ENCODE measurements around the gene CCDC40. TPM values are rescaled to one million over a fixed set of nuclear protein-coding genes. Genes with fewer than 3 reads are reported as not detected.

CCDC40 gene
- total RNA-seq, 1 donor from 2014 or later: 0.90 TPM

DNA sequence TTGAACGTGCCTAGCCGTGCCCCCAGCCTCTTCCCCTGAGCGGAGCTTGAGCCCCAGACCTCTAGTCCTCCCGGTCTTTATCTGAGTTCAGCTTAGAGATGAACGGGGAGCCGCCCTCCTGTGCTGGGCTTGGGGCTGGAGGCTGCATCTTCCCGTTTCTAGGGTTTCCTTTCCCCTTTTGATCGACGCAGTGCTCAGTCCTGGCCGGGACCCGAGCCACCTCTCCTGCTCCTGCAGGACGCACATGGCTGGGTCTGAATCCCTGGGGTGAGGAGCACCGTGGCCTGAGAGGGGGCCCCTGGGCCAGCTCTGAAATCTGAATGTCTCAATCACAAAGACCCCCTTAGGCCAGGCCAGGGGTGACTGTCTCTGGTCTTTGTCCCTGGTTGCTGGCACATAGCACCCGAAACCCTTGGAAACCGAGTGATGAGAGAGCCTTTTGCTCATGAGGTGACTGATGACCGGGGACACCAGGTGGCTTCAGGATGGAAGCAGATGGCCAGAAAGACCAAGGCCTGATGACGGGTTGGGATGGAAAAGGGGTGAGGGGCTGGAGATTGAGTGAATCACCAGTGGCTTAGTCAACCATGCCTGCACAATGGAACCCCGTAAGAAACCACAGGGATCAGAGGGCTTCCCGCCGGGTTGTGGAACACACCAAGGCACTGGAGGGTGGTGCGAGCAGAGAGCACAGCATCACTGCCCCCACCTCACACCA lies 65.7 kb downstream of the CCDC40 start:
- peak in 1 of 2 donors; percentile 20 for DNase-seq (ENCODE audit: low read depth in 2 of 2)

GRCh38 chr17:80102664-80103448 lies 66.4 kb downstream of the CCDC40 start:
- DNase-seq (ENCODE audit: low read depth in 2 of 2): no peak

GRCh38 chr17:80103449-80104085 lies 67.1 kb downstream of the CCDC40 start:
- DNase-seq (ENCODE audit: low read depth in 2 of 2): no peak

- DNase-seq (ENCODE audit: low read depth in 2 of 2): no peak
These were observed 68.0 kb downstream of the CCDC40 start for GRCh38 chr17:80104321-80104955.

GRCh38 chr17:80104956-80105375 lies 68.5 kb downstream of the CCDC40 start:
- no peak for DNase-seq (ENCODE audit: low read depth in 2 of 2)

- no peak for DNase-seq (ENCODE audit: low read depth in 2 of 2)
These were observed 69.3 kb downstream of the CCDC40 start for GRCh38 chr17:80105762-80106161.

DNA sequence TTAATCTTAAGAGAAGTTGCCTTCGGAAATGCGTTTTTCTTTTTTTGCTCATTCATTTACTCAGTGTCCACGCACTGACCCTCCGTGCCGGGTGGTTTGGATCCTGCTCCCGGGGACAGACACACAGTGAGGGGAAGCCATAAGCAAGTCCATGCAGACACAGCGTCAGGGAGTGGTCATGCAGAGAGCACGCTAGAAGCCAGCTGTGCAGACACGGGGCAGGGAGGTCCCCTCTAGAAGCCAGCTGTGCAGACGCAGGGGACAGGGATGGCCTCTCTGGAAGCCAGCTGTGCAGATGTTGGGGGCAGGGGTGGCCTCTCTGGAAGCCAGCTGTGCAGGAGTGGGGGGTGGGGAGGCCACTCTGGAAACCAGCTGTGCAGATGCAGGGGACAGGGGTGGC lies 69.7 kb downstream of the CCDC40 start:
- no peak for DNase-seq (ENCODE audit: low read depth in 2 of 2)

GRCh38 chr17:80106751-80107150 lies 70.3 kb downstream of the CCDC40 start:
- DNase-seq (ENCODE audit: low read depth in 2 of 2): no peak

DNA sequence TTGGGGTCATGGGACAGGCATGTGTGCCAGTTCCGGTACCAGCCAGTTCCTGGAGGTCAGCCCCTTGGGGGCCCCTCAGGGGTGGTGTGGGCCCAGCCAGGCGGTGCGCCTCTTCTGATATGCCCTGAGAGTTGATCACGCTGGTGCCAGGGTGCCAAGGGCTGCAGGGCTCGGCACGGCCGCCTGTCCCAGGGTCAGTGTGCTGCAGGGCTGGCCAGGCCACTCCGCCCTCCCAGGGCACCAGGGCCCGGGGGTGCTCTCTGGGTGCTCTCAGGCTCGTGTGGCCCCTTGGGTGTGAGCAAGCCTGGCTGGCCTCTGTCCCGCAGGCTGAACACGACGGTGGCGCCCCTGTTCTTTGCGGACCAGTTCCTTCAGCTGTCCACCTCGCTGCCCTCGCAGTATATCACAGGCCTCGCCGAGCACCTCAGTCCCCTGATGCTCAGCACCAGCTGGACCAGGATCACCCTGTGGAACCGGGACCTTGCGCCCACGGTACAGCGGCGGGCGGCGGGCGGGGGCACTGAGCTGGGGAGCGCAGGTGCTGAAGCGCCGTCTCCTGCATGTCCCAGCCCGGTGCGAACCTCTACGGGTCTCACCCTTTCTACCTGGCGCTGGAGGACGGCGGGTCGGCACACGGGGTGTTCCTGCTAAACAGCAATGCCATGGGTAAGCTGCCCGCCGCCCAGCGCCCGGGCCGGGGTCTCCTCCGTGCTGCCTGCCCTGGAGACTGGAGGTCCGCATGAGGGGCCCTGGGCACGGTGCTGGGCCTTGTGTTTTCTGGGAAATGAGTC lies 71.0 kb downstream of the CCDC40 start:
- DNase-seq (ENCODE audit: low read depth in 2 of 2): no peak

DNA sequence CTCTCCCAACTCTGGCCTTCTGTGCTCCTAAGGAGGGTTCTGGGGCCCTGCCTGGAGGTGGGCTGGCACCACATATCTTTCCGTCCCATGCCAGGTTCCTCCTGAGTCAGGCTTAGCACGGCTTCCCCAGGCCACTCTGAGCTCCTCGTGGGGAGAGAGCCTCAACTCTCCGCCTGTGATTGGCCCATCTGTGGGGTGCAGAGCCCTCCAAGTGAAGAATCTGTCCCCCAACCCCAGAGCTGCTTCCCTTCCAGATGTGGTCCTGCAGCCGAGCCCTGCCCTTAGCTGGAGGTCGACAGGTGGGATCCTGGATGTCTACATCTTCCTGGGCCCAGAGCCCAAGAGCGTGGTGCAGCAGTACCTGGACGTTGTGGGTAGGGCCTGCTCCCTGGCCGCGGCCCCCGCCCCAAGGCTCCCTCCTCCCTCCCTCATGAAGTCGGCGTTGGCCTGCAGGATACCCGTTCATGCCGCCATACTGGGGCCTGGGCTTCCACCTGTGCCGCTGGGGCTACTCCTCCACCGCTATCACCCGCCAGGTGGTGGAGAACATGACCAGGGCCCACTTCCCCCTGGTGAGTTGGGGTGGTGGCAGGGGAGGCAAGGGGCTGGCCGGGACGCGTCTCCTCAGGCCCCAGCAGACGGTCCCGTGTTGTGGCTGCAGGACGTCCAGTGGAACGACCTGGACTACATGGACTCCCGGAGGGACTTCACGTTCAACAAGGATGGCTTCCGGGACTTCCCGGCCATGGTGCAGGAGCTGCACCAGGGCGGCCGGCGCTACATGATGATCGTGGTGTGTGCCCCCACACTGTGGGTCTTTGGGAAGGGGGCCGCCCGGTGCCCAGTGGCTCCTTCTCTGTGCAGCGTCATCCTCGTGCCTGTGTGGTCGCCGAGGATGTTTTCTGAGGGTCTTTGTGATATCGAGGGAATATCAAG lies 71.9 kb downstream of the CCDC40 start:
- DNase-seq (ENCODE audit: low read depth in 2 of 2): no peak

GRCh38 chr17:80109066-80109660 lies 72.7 kb downstream of the CCDC40 start:
- DNase-seq (ENCODE audit: low read depth in 2 of 2): no peak

DNA sequence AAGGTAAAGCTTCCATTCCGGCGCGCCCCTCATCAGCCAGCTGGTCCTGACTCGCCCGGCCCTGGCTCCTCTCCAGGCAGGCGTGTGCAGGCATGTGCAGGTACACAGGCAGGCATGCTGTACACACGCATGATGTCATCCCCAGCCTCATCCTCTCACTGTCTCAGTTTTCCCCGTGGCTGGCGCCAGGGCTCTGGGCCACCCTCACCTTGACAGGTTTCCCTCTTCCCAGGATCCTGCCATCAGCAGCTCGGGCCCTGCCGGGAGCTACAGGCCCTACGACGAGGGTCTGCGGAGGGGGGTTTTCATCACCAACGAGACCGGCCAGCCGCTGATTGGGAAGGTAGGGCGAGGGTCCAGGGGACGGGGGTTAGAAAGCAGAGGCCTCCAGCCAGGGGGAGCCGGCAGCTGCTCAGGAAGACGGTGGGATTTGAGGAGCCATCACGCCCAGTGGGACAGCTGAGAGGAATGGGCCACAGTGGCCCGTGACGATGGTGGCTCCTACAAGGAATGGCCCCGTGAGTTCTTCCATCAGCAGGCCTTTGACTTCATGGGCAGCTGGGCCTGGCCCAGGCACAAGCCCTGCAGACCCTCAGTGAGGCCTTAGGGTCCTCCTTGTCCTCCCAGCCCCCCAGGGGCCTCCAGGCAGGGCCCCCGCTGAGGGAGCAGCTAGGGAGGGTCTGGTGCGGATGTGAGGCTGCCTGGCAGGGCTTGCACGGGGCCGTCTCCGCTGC lies 73.4 kb downstream of the CCDC40 start:
- no peak for DNase-seq (ENCODE audit: low read depth in 2 of 2)

DNA sequence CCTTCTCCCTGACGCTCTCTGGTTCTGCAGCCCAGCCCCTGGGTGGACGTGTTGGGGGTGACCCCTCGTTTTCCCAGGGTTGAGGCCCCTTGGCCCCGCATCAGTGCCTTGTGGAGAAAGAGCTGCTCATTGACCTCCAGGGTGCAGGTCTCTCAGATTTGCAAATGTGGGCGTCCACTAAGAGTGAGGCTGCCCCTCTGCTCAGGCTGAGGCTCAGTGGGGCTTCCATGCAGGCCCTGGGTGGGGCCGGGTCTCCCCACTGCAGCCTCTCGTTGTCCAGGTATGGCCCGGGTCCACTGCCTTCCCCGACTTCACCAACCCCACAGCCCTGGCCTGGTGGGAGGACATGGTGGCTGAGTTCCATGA lies 74.0 kb downstream of the CCDC40 start:
- DNase-seq (ENCODE audit: low read depth in 2 of 2): no peak

DNA sequence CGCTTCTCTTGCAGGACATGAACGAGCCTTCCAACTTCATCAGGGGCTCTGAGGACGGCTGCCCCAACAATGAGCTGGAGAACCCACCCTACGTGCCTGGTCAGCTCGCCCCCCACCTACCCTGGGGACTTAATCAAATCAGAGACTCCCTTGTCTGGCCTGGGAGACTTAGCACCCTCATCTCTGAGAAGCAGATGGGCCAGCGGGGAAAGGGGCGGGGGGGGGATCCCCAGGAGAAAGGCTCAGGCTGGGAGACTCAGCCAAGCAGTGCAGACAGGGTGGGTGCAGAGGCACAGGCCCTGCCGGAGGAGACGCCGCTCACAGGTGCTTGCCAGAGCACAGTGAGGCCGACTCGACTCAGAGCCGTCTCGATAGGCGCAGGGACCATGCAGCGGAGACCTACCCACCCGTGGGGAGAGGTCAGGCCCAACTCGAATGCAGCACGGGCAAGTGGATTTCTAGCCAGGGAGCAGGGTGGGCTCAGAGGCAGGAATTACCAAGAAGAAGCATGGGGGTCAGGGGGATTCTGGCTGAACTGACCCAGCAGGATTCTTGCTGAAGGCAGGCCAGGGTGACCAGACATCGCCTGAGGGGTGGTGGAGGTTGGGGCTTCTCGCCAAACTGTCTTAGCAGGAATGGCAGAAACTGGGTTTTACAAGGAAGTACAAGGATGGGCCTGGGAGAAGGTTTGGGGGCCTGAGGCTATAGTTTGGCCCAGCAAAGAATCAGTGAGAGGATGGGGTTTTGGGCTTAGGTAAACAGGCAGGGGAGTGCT lies 74.7 kb downstream of the CCDC40 start:
- DNase-seq (ENCODE audit: low read depth in 2 of 2): no peak

DNA sequence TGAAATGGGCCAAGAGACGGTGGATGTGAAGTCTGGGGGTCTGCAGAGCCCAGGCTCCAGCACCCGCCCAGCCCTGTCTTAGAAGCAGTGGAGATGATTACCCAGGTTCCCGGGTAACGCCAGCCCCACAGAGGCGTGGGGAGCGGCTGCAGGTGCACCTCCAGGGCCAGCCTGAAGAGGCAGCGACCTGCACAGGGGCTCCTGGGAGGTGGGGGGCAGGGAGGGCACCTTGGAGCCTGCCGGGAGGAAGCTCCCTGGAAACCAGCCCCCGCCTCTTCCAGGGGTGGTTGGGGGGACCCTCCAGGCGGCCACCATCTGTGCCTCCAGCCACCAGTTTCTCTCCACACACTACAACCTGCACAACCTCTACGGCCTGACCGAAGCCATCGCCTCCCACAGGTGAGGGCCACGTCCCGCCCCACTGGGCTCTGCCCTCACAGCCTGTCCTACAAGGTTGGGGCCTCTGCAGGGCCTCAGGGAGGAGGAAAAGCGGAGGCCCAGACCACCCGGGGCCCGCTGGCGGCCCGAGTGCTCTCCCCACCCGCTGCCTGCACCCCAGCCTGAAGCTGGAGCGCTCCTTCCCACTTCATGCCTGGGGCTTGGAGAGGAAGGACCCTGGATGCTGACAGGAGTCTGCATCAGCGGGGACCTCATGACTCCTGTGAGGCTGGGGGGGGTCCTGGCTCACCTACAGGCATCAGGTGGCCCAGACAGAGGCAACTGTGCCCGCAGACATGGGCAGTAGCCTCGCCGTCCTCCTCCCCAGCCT lies 75.4 kb downstream of the CCDC40 start:
- no peak for DNase-seq (ENCODE audit: low read depth in 2 of 2)

DNA sequence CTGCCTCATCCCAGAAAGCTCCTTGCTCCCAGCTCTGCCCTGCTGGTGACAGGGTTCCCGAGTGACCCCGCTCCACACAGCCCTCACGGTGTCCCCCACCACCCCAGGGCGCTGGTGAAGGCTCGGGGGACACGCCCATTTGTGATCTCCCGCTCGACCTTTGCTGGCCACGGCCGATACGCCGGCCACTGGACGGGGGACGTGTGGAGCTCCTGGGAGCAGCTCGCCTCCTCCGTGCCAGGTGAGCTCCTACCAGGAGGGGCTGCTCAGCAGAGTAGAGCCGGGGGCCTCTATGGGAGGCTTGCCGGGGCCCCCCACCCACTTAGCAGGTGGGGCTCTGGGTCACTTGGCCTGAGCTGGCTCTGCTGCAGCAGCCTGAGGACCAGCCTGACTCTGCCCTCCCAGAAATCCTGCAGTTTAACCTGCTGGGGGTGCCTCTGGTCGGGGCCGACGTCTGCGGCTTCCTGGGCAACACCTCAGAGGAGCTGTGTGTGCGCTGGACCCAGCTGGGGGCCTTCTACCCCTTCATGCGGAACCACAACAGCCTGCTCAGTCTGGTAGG lies 76.1 kb downstream of the CCDC40 start:
- no peak for DNase-seq (ENCODE audit: low read depth in 2 of 2)

DNA sequence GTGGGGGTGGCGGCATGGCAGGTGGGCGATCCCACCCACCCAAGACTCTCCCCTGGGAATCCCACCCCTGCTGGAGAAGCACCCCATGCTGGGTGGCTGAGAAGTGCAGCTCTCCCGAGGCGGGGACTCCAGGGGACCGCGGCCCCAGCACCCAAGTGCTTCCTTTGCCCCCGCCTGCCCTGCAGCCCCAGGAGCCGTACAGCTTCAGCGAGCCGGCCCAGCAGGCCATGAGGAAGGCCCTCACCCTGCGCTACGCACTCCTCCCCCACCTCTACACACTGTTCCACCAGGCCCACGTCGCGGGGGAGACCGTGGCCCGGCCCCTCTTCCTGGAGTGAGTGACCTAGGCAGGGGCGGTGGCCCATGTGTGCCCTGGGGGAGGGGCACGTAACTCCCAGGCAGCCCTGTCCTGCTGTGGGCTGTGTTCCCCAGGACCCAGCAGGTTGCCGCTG lies 76.6 kb downstream of the CCDC40 start:
- no peak for DNase-seq (ENCODE audit: low read depth in 2 of 2)
